ENCODE measurements around the gene PAX8. TPM values are rescaled to one million over a fixed set of nuclear protein-coding genes. Genes with fewer than 3 reads are reported as not detected.
A peak's percentile ranks its signal among the peaks of the same experiment; 100 is the strongest.
"Not testable (repeated sequence)": the region's sequence is repeated elsewhere in the genome, so short reads cannot be mapped to it uniquely, and the experiment has no call there.

PAX8 gene
- total RNA-seq, 1 experiment from 2014 or later: 3.4 TPM

GRCh38 chr2:113309655-113310387, 31.1 kb upstream of the PAX8 start:
- BruUV-seq (replicated peaks): no TSS peak
- DNase-seq (no peak), ATAC-seq (no peak)
- ChIA-PET CTCF (no interaction called here), POLR2A (ENCODE audit: unreplicated experiment) (no interaction called here)
- Histone ChIP-seq H3K79me2 (ENCODE audit: low read length) (no peaks in the 10 kb centered on the region), H3K27ac (ENCODE audit: low read length) (no peak overlapping the region), H3F3A (ENCODE audit: low read length, unreplicated experiment) (no peaks in the 10 kb centered on the region), H2AFZ (ENCODE audit: low read length) (no peak overlapping the region), H4K20me1 (ENCODE audit: low read length) (no peaks in the 10 kb centered on the region), H3K36me3 (ENCODE audit: low read depth, low read length) (no peaks in the 10 kb centered on the region), H3K4me1 (ENCODE audit: insufficient read depth, low read length) (peaks cover 5% of the 10 kb centered on the region; the same call in 1 of the 2 replicates), H3K27me3 (ENCODE audit: low read length) (no peaks in the 10 kb centered on the region), H3K4me2 (ENCODE audit: low read length) (no peak overlapping the region), H3K4me3 (ENCODE audit: low read length) (no peak overlapping the region), H3K9me3 (ENCODE audit: low read length) (no peaks in the 10 kb centered on the region), H3K9me2 (replicated peaks; ENCODE audit: low read length) (no peaks in the 10 kb centered on the region), H3K9ac (ENCODE audit: low read length) (no peak overlapping the region)
- intact Hi-C loops (cut with micrococcal nuclease): no loop called here
- no peak for TF ChIP-seq EZH2 (IDR thresholded peaks at IDR 0.05; ENCODE audit: low read length, unreplicated experiment)
- no peak for TF ChIP-seq CTCF (conservative IDR thresholded peaks at IDR 0.05; ENCODE audit: low read depth, low read length)
- no peak for TF ChIP-seq EZH2phosphoT487 (IDR thresholded peaks at IDR 0.05; ENCODE audit: borderline replicate concordance, low read length)

GRCh38 chr2:113308784-113309183, 30.1 kb upstream of the PAX8 start:
- H3K9ac ChIP-seq (ENCODE audit: low read length); H2AFZ ChIP-seq (ENCODE audit: low read length); H3K4me1 ChIP-seq (ENCODE audit: insufficient read depth, low read length); H3K9me3 ChIP-seq (ENCODE audit: low read length); H3K4me2 ChIP-seq (ENCODE audit: low read length); H3K27me3 ChIP-seq (ENCODE audit: low read length); H4K20me1 ChIP-seq (ENCODE audit: low read length); POLR2A ChIA-PET (ENCODE audit: unreplicated experiment); H3K27ac ChIP-seq (ENCODE audit: low read length); CTCF ChIA-PET; H3K9me2 ChIP-seq (replicated peaks; ENCODE audit: low read length); H3K36me3 ChIP-seq (ENCODE audit: low read depth, low read length); BruUV-seq (replicated peaks); DNase-seq; intact Hi-C loops (cut with micrococcal nuclease); H3K4me3 ChIP-seq (ENCODE audit: low read length); H3F3A ChIP-seq (ENCODE audit: low read length, unreplicated experiment); H3K79me2 ChIP-seq (ENCODE audit: low read length): not testable (repeated sequence)
- TF ChIP-seq CTCF (conservative IDR thresholded peaks at IDR 0.05; ENCODE audit: low read depth, low read length): 0 out of 2 replicates have a peak, but pooled peaks have one; percentile 13
- ATAC-seq: peak; percentile 37

GRCh38 chr2:113306207-113306606, 27.5 kb upstream of the PAX8 start:
- CTCF ChIA-PET; H3K9ac ChIP-seq (ENCODE audit: low read length); ATAC-seq; POLR2A ChIA-PET (ENCODE audit: unreplicated experiment); H3K4me1 ChIP-seq (ENCODE audit: insufficient read depth, low read length); H3K9me3 ChIP-seq (ENCODE audit: low read length); BruUV-seq (replicated peaks); H3K4me2 ChIP-seq (ENCODE audit: low read length); H4K20me1 ChIP-seq (ENCODE audit: low read length); DNase-seq; H3F3A ChIP-seq (ENCODE audit: low read length, unreplicated experiment); H3K79me2 ChIP-seq (ENCODE audit: low read length); H3K9me2 ChIP-seq (replicated peaks; ENCODE audit: low read length); H3K36me3 ChIP-seq (ENCODE audit: low read depth, low read length); H3K27me3 ChIP-seq (ENCODE audit: low read length); H3K27ac ChIP-seq (ENCODE audit: low read length); H3K4me3 ChIP-seq (ENCODE audit: low read length); H2AFZ ChIP-seq (ENCODE audit: low read length); intact Hi-C loops (cut with micrococcal nuclease): not testable (repeated sequence)

- ATAC-seq; H3K79me2 ChIP-seq (ENCODE audit: low read length); H3K4me1 ChIP-seq (ENCODE audit: insufficient read depth, low read length); CTCF ChIA-PET; DNase-seq; H3K4me3 ChIP-seq (ENCODE audit: low read length); POLR2A ChIA-PET (ENCODE audit: unreplicated experiment); H3K27ac ChIP-seq (ENCODE audit: low read length); intact Hi-C loops (cut with micrococcal nuclease); H3K4me2 ChIP-seq (ENCODE audit: low read length); H3K9me3 ChIP-seq (ENCODE audit: low read length); H3F3A ChIP-seq (ENCODE audit: low read length, unreplicated experiment); H3K9me2 ChIP-seq (replicated peaks; ENCODE audit: low read length); H3K36me3 ChIP-seq (ENCODE audit: low read depth, low read length); H4K20me1 ChIP-seq (ENCODE audit: low read length); H3K27me3 ChIP-seq (ENCODE audit: low read length); H2AFZ ChIP-seq (ENCODE audit: low read length); BruUV-seq (replicated peaks); H3K9ac ChIP-seq (ENCODE audit: low read length): not testable (repeated sequence)
These were observed 27.0 kb upstream of the PAX8 start for GRCh38 chr2:113305749-113306148.
